Osteoblast (primary cell): ENCODE measurements around the gene GPR22. TPM values are rescaled to one million over a fixed set of nuclear protein-coding genes. Genes with fewer than 3 reads are reported as not detected.

Experiments used
- DNase-seq: peaks from one replicate; pipeline ENCODE4 v3.0.0; 2011; ENCODE audit warnings: low spot score, mixed read lengths; ENCODE audit not compliant: insufficient read length; ENCODE audit errors: missing footprints
- H2AFZ ChIP-seq: 2 replicates; pipeline ENCODE4 v1.6.0; 2011; ENCODE audit warnings: mild to moderate bottlenecking, low read length
- H3K27ac ChIP-seq: 2 replicates; pipeline ENCODE4 v1.5.1; 2011; ENCODE audit warnings: mild to moderate bottlenecking, low read depth, low read length, moderate library complexity
- H3K27me3 ChIP-seq: 2 replicates; pipeline ENCODE4 v1.6.0; 2012; ENCODE audit warnings: mild to moderate bottlenecking, control low read depth, inconsistent platforms, low read length, moderate library complexity; ENCODE audit not compliant: insufficient read depth
- H3K36me3 ChIP-seq: 2 replicates; pipeline ENCODE4 v1.5.1; 2011; ENCODE audit warnings: mild to moderate bottlenecking, low read length, control low read depth, moderate library complexity; ENCODE audit not compliant: insufficient read depth
- H3K4me1 ChIP-seq: 2 replicates; pipeline ENCODE4 v1.5.1; 2011; ENCODE audit warnings: mild to moderate bottlenecking, low read length, control low read depth, moderate library complexity; ENCODE audit not compliant: insufficient read depth
- H3K4me2 ChIP-seq: 2 replicates; pipeline ENCODE4 v1.6.0; 2011; ENCODE audit warnings: mild to moderate bottlenecking, low read length; ENCODE audit not compliant: insufficient read depth
- H3K4me3 ChIP-seq: fragments of 200-600 bp; sonication (generic); 3 replicates; pipeline ENCODE4 v1.5.1; 2012; ENCODE audit warnings: mild to moderate bottlenecking, low read length, inconsistent platforms; ENCODE audit not compliant: insufficient read depth
- H3K79me2 ChIP-seq: 2 replicates; pipeline ENCODE4 v1.6.0; 2012; ENCODE audit warnings: mild to moderate bottlenecking, low read length, control low read depth, inconsistent platforms; ENCODE audit not compliant: insufficient read depth
- H3K9me3 ChIP-seq: 2 replicates; pipeline ENCODE4 v1.5.1; 2011; ENCODE audit warnings: low read depth, low read length, control low read depth
- H4K20me1 ChIP-seq: 2 replicates; pipeline ENCODE4 v1.6.0; 2012; ENCODE audit warnings: mild to moderate bottlenecking, low read length, control low read depth; ENCODE audit not compliant: insufficient read depth
- total RNA-seq: library from RNA; depleted of rRNA; stranded (reverse); fragments of >200 nt; gene quantifications from 2 replicates; pipeline ENCODE4 v1.2.3, GENCODE V29; 2012
- TF ChIP-seq, protein P1 (sequence below): IDR thresholded peaks from 2 replicates; pipeline ENCODE4 v1.5.1; 2011; ENCODE audit warnings: mild to moderate bottlenecking, low read depth, low read length, moderate library complexity; ENCODE audit errors: extremely low read depth

The GPR22 gene
- total RNA-seq, 1 donor: not detected

DNA sequence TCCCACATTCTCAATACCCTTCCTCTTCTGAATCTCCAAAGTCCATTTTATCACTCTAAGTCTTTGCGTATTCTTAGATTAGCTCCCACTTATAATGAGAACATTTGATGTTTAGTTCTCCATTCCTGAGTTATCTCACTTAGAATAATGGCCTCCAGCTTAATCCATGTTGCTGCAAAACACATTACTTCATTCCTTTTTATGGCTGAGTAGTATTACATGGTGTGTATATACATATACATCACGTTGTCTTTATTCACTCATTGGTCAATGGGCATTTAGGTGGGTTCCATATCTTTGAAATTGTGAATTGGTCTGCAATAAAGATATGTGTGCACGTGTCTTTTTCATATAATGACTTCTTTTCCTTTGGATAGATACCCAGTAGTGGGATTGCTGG is 32.3 kb downstream of the GPR22 start:
- Histone ChIP-seq H2AFZ (no peak overlapping the region), H3K36me3 (no peaks in the 10 kb centered on the region), H3K4me3 (no peak overlapping the region), H3K27me3 (no peaks in the 10 kb centered on the region), H3K4me2 (no peak overlapping the region), H4K20me1 (peaks cover 4% of the 10 kb centered on the region), H3K27ac (no peak overlapping the region), H3K79me2 (peaks cover 11% of the 10 kb centered on the region), H3K4me1 (no peaks in the 10 kb centered on the region), H3K9me3 (no peaks in the 10 kb centered on the region)
- DNase-seq: no peak
- TF ChIP-seq, protein P1, sequence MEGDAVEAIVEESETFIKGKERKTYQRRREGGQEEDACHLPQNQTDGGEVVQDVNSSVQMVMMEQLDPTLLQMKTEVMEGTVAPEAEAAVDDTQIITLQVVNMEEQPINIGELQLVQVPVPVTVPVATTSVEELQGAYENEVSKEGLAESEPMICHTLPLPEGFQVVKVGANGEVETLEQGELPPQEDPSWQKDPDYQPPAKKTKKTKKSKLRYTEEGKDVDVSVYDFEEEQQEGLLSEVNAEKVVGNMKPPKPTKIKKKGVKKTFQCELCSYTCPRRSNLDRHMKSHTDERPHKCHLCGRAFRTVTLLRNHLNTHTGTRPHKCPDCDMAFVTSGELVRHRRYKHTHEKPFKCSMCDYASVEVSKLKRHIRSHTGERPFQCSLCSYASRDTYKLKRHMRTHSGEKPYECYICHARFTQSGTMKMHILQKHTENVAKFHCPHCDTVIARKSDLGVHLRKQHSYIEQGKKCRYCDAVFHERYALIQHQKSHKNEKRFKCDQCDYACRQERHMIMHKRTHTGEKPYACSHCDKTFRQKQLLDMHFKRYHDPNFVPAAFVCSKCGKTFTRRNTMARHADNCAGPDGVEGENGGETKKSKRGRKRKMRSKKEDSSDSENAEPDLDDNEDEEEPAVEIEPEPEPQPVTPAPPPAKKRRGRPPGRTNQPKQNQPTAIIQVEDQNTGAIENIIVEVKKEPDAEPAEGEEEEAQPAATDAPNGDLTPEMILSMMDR: no peak

DNA sequence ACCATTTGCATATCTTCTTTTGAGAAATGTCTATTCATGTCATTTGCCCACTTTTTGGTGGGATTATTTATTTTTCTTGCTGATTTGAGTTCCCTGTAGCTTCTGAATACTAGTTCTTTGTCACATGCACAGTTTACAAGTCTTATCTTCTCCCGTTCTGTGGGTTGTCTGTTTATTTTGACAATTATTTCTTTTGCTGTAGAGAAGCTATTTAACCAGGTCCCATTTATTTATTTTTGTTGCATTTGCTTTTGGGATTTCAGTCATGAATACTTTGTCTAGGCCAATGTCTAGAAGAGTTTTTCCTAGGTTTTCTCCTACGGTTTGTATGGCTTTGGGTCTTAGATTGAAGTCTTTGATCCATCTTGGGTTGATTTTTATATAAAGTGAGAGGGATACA is 32.9 kb downstream of the GPR22 start:
- TF ChIP-seq, protein P1: no peak

DNA sequence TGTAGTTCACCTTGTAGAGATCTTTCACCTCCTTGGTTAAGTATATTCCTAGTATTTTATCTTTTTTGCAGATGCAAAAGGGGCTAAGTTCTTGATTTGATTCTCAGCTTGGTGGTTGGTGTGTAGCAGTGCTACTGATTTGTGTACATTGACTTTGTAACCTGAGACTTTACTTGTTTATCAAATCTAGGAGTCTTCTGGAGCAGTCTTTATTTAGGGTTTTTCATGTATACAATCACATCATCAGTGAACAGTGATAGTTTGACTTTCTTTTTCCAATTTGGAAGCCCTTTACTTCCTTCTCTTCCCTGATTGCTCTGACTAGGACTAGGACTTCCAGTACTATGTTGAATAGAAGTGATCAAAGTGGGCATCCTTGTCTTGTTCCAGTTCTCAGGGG is 33.8 kb downstream of the GPR22 start:
- Histone ChIP-seq H3K9me3 (no peaks in the 10 kb centered on the region), H3K36me3 (no peaks in the 10 kb centered on the region), H3K4me1 (no peaks in the 10 kb centered on the region), H3K27ac (no peak overlapping the region), H3K4me3 (no peak overlapping the region), H3K79me2 (peaks cover 2% of the 10 kb centered on the region), H3K27me3 (no peaks in the 10 kb centered on the region), H2AFZ (no peak overlapping the region), H3K4me2 (no peak overlapping the region), H4K20me1 (peaks cover 4% of the 10 kb centered on the region)
- TF ChIP-seq, protein P1: no peak
- no peak for DNase-seq

More for the DNA sequence above, 32.9 kb downstream of the GPR22 start:
- H3K4me1 ChIP-seq: no peaks in the 10 kb centered on the region
- H2AFZ ChIP-seq: no peak overlapping the region
- H4K20me1 ChIP-seq: peaks cover 4% of the 10 kb centered on the region
- H3K27me3 ChIP-seq: no peaks in the 10 kb centered on the region
- DNase-seq: no peak
- peaks cover 9% of the 10 kb centered on the region for H3K79me2 ChIP-seq
- H3K4me2 ChIP-seq: no peak overlapping the region
- H3K4me3 ChIP-seq: no peak overlapping the region
- H3K36me3 ChIP-seq: no peaks in the 10 kb centered on the region
- H3K9me3 ChIP-seq: no peaks in the 10 kb centered on the region
- H3K27ac ChIP-seq: no peak overlapping the region

DNA sequence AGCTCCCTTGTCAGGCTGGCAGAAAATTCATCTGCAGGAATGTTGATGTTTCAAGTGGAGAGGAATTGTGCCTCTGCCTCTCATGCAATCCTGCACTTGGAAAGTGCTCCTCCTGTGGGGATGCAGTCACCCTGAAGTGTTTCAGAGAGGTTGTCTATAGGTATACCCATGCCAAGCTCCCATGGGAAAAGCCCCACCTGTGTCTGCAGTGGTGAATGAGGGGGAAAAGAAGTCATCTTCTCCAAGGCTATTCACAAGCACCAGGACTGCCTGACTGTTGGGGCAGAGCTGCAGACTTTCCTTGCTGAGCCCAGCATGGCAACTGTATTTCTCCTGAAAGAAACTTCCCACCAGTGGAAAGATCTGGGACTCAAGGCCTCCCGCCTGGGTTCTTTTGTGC is 35.5 kb downstream of the GPR22 start:
- Histone ChIP-seq H3K9me3 (no peaks in the 10 kb centered on the region), H3K27ac (no peak overlapping the region), H3K4me3 (no peak overlapping the region), H3K79me2 (no peaks in the 10 kb centered on the region), H2AFZ (no peak overlapping the region), H3K4me2 (no peak overlapping the region), H3K36me3 (no peaks in the 10 kb centered on the region), H3K27me3 (no peaks in the 10 kb centered on the region), H4K20me1 (peaks cover 4% of the 10 kb centered on the region), H3K4me1 (no peaks in the 10 kb centered on the region)
- no peak for DNase-seq
- TF ChIP-seq, protein P1: no peak
